ENCODE results near the gene OR4D2. TPM values are rescaled to one million over a fixed set of nuclear protein-coding genes. Genes with fewer than 3 reads are reported as not detected.

The OR4D2 gene
- total RNA-seq, 1 donor from 2014 or later = not detected

DNA sequence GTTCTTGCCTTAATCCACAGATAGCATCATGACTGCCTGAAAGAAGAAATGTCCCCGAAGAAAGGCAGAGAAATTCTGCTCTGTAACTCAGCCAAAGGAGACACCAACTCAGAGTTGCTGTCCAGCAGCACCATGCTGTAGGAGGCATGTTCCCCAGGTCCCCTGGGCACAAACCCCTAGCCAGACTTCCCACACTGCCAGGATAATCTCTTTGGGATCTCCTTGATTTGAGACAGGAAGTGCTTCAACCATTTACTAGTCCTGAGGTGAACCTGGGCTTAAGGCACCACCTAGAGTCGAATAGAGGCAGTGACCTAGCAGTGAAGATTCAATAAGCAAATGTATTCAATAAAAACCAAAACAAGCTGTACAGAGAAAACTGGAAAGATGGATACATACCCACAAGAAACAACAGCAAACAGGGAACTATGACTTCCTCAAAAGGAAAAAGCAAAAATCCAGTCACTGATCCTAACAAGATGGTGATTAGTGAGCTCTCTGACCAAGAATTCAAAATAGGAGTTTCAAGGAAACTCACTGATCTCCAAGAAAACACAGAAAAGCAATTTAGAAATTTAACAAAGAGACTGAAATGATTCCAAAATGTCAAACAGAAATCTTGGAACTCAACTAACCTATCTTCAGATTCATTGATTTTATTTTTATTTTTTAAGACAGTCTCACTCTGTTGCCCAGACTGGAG is 5.7 kb downstream of the OR4D2 start:
- ATAC-seq (no peak), DNase-seq (no peak)
- intact Hi-C loops (cut with DNase I) = no loop called here
- Histone ChIP-seq H3K4me1 (no peaks in the 10 kb centered on the region), H3K36me3 (no peaks in the 10 kb centered on the region), H3K4me3 (no peak overlapping the region), H3K27ac (no peak overlapping the region), H3K27me3 (ENCODE audit: low read depth) (peaks cover 12% of the 10 kb centered on the region), H3K9me3 (no peaks in the 10 kb centered on the region)
- TF ChIP-seq CTCF (IDR thresholded peaks at IDR 0.05) = peak; percentile 40

GRCh38 chr17:58174871-58175270 is 8.1 kb downstream of the OR4D2 start:
- Histone ChIP-seq H3K9me3 (no peaks in the 10 kb centered on the region), H3K27me3 (ENCODE audit: low read depth) (peaks cover 4% of the 10 kb centered on the region), H3K27ac (no peak overlapping the region), H3K36me3 (no peaks in the 10 kb centered on the region), H3K4me1 (no peaks in the 10 kb centered on the region), H3K4me3 (no peak overlapping the region)
- ATAC-seq (no peak), DNase-seq (no peak)
- intact Hi-C loops (cut with DNase I) = no loop called here
- TF ChIP-seq CTCF (IDR thresholded peaks at IDR 0.05) = no peak

- no peak for TF ChIP-seq CTCF (IDR thresholded peaks at IDR 0.05)
- no peak overlapping the region for H3K4me3 ChIP-seq
- no peak for DNase-seq
- H3K9me3 ChIP-seq = no peaks in the 10 kb centered on the region
- H3K27ac ChIP-seq = no peak overlapping the region
- intact Hi-C loops (cut with DNase I) = no loop called here
- H3K36me3 ChIP-seq = no peaks in the 10 kb centered on the region
- H3K27me3 ChIP-seq (ENCODE audit: low read depth) = peaks cover 4% of the 10 kb centered on the region
- no peak for ATAC-seq
- no peaks in the 10 kb centered on the region for H3K4me1 ChIP-seq
Measured at GRCh38 chr17:58176200-58176599, 9.4 kb downstream of the OR4D2 start.

- DNase-seq (no peak), ATAC-seq (no peak)
- H3K27me3 ChIP-seq (ENCODE audit: low read depth) = no peaks in the 10 kb centered on the region
- TF ChIP-seq CTCF (IDR thresholded peaks at IDR 0.05) = no peak
- no peak overlapping the region for H3K4me3 ChIP-seq
- H3K27ac ChIP-seq = no peak overlapping the region
- no peaks in the 10 kb centered on the region for H3K36me3 ChIP-seq
- H3K9me3 ChIP-seq = no peaks in the 10 kb centered on the region
- H3K4me1 ChIP-seq = no peaks in the 10 kb centered on the region
- intact Hi-C loops (cut with DNase I) = no loop called here
Measured at GRCh38 chr17:58181796-58182195, 15.0 kb downstream of the OR4D2 start.

GRCh38 chr17:58183514-58183913 is 16.7 kb downstream of the OR4D2 start:
- ATAC-seq (no peak), DNase-seq (no peak)
- intact Hi-C loops (cut with DNase I) = no loop called here
- no peak for TF ChIP-seq CTCF (IDR thresholded peaks at IDR 0.05)
- no peaks in the 10 kb centered on the region for H3K27me3 ChIP-seq (ENCODE audit: low read depth)
- no peak overlapping the region for H3K4me3 ChIP-seq
- H3K27ac ChIP-seq = no peak overlapping the region
- no peaks in the 10 kb centered on the region for H3K4me1 ChIP-seq
- no peaks in the 10 kb centered on the region for H3K9me3 ChIP-seq
- H3K36me3 ChIP-seq = no peaks in the 10 kb centered on the region

Measured in lower lobe of right lung (tissue), 2 donors.